ENCODE measurements around the gene SNX20. TPM values are rescaled to one million over a fixed set of nuclear protein-coding genes. Genes with fewer than 3 reads are reported as not detected.

SNX20 gene
- polyA plus RNA-seq, 6 donors from 2014 or later = 29.0 to 47.0 (median 38.9) TPM

GRCh38 chr16:50697881-50698767, 17.0 kb upstream of the SNX20 start:
- peaks cover 34 to 51% (median 42%) of the 10 kb centered on the region in 3 donors for H3K4me1 Mint-ChIP-seq
- peak; percentile 64 to 69 for ATAC-seq (ENCODE audit: low read depth in 2 of 2)
- peak overlapping the region; percentile 64 to 89 (median 84) for H3K4me3 Mint-ChIP-seq
- H3K36me3 Mint-ChIP-seq = peaks cover 0 to under 1% of the 10 kb centered on the region in 2 donors
- DNase-seq = no peak
- H3K27ac Mint-ChIP-seq = peak overlapping the region; percentile 51 to 91 (median 86)
- H3K27me3 Mint-ChIP-seq = peaks cover 0 to 15% (median 13%) of the 10 kb centered on the region in 3 donors
- H3K9me3 Mint-ChIP-seq = peaks cover 0 to 1% (median 0%) of the 10 kb centered on the region in 7 donors

GRCh38 chr16:50697421-50697715, 16.3 kb upstream of the SNX20 start:
- H3K4me3 Mint-ChIP-seq = peak overlapping the region in 6 of 8 donors; percentile 64 to 89 (median 84)
- peaks cover under 1 to 23% (median 20%) of the 10 kb centered on the region in 3 donors for H3K27me3 Mint-ChIP-seq
- H3K9me3 Mint-ChIP-seq = no peaks in the 10 kb centered on the region
- peak overlapping the region in 5 of 6 donors; percentile 51 to 91 (median 86) for H3K27ac Mint-ChIP-seq
- ATAC-seq (ENCODE audit: low read depth in 2 of 2) (no peak), DNase-seq (no peak)
- H3K4me1 Mint-ChIP-seq = peaks cover 42 to 59% (median 50%) of the 10 kb centered on the region in 3 donors
- H3K36me3 Mint-ChIP-seq = peaks cover 0 to 8% of the 10 kb centered on the region in 2 donors

- Mint-ChIP-seq H3K27me3 (peaks cover 5 to 26% (median 23%) of the 10 kb centered on the region in 3 donors), H3K9me3 (no peaks in the 10 kb centered on the region), H3K36me3 (peaks cover 0 to 10% of the 10 kb centered on the region in 2 donors), H3K4me1 (peaks cover 44 to 61% (median 52%) of the 10 kb centered on the region in 3 donors), H3K27ac (peak overlapping the region in 3 of 6 donors; percentile 44 to 86 (median 77)), H3K4me3 (peak overlapping the region in 3 of 8 donors; percentile 1 to 88 (median 54))
- ATAC-seq (ENCODE audit: low read depth in 2 of 2) (no peak), DNase-seq (no peak)
Measured at GRCh38 chr16:50696575-50697420, 15.7 kb upstream of the SNX20 start.

- DNase-seq (no peak), ATAC-seq (ENCODE audit: low read depth in 2 of 2) (no peak)
- H3K36me3 Mint-ChIP-seq = peaks cover 0 to 10% of the 10 kb centered on the region in 2 donors
- H3K4me3 Mint-ChIP-seq = peak overlapping the region in 3 of 8 donors; percentile 1 to 54 (median 40)
- H3K4me1 Mint-ChIP-seq = peaks cover 44 to 61% (median 52%) of the 10 kb centered on the region in 3 donors
- H3K27me3 Mint-ChIP-seq = peaks cover 6 to 26% (median 23%) of the 10 kb centered on the region in 3 donors
- no peaks in the 10 kb centered on the region for H3K9me3 Mint-ChIP-seq
- peak overlapping the region in 4 of 6 donors; percentile 39 to 44 (median 42) for H3K27ac Mint-ChIP-seq
Measured at GRCh38 chr16:50696126-50696525, 15.0 kb upstream of the SNX20 start.

GRCh38 chr16:50695017-50696000, 14.2 kb upstream of the SNX20 start:
- Mint-ChIP-seq H3K4me3 (peak overlapping the region in 4 of 8 donors; percentile 22 to 57 (median 26)), H3K4me1 (peaks cover 44 to 61% (median 52%) of the 10 kb centered on the region in 3 donors), H3K9me3 (no peaks in the 10 kb centered on the region), H3K27me3 (peaks cover 10 to 26% (median 23%) of the 10 kb centered on the region in 3 donors), H3K27ac (peak overlapping the region in 2 of 6 donors; percentile 29 to 85), H3K36me3 (peaks cover 0 to 10% of the 10 kb centered on the region in 2 donors)
- ATAC-seq (ENCODE audit: low read depth in 2 of 2) = no peak
- DNase-seq = no peak

GRCh38 chr16:50694206-50694605, 13.1 kb upstream of the SNX20 start:
- peaks cover 44 to 55% (median 47%) of the 10 kb centered on the region in 3 donors for H3K4me1 Mint-ChIP-seq
- H3K27me3 Mint-ChIP-seq = peaks cover 10 to 26% (median 23%) of the 10 kb centered on the region in 3 donors
- ATAC-seq (ENCODE audit: low read depth in 2 of 2) (no peak), DNase-seq (no peak)
- H3K9me3 Mint-ChIP-seq = no peaks in the 10 kb centered on the region
- H3K36me3 Mint-ChIP-seq = peaks cover 0 to 10% of the 10 kb centered on the region in 2 donors
- H3K27ac Mint-ChIP-seq = peak overlapping the region in 5 of 6 donors; percentile 16 to 91 (median 54)
- H3K4me3 Mint-ChIP-seq = peak overlapping the region; percentile 22 to 92 (median 80)

GRCh38 chr16:50692999-50693781, 12.1 kb upstream of the SNX20 start, which contains the start of gene NOD2:
NOD2 (plus strand) TSS chr16:50693606; CDS start chr16:50699496, 5,890 bp downstream.
- peaks cover 10 to 26% (median 23%) of the 10 kb centered on the region in 3 donors for H3K27me3 Mint-ChIP-seq
- H3K9me3 Mint-ChIP-seq = no peaks in the 10 kb centered on the region
- DNase-seq (no peak), ATAC-seq (ENCODE audit: low read depth in 2 of 2) (peak; percentile 57 to 63)
- H3K4me1 Mint-ChIP-seq = peaks cover 40 to 46% (median 44%) of the 10 kb centered on the region in 3 donors
- peak within 1 kb of the TSS; percentile 16 to 91 (median 70) for H3K27ac Mint-ChIP-seq
- peak within 1 kb of the TSS; percentile 71 to 92 (median 80) for H3K4me3 Mint-ChIP-seq
- H3K36me3 Mint-ChIP-seq = peaks cover 0 to 10% of the 10 kb centered on the region in 2 donors

- peaks cover 10 to 26% (median 23%) of the 10 kb centered on the region in 3 donors for H3K27me3 Mint-ChIP-seq
- H3K27ac Mint-ChIP-seq = peak overlapping the region in 2 of 6 donors; percentile 46 to 65
- H3K4me3 Mint-ChIP-seq = peak overlapping the region in 7 of 8 donors; percentile 64 to 91 (median 76)
- ATAC-seq (ENCODE audit: low read depth in 2 of 2) (no peak), DNase-seq (no peak)
- no peaks in the 10 kb centered on the region for H3K9me3 Mint-ChIP-seq
- H3K4me1 Mint-ChIP-seq = peaks cover 35 to 40% (median 39%) of the 10 kb centered on the region in 3 donors
- H3K36me3 Mint-ChIP-seq = peaks cover 0 to 10% of the 10 kb centered on the region in 2 donors
Measured at GRCh38 chr16:50692644-50692998, 11.5 kb upstream of the SNX20 start.

- Mint-ChIP-seq H3K36me3 (peaks cover 0 to 10% of the 10 kb centered on the region in 2 donors), H3K9me3 (no peaks in the 10 kb centered on the region), H3K27ac (no peak overlapping the region), H3K27me3 (peaks cover 10 to 25% (median 23%) of the 10 kb centered on the region in 3 donors), H3K4me3 (no peak overlapping the region), H3K4me1 (peaks cover 27 to 35% (median 33%) of the 10 kb centered on the region in 3 donors)
- ATAC-seq (ENCODE audit: low read depth in 2 of 2) = no peak
- DNase-seq = no peak
Measured at GRCh38 chr16:50690177-50690576, 9.1 kb upstream of the SNX20 start.

GRCh38 chr16:50688867-50689266, 7.8 kb upstream of the SNX20 start:
- Mint-ChIP-seq H3K4me1 (peaks cover 29 to 35% (median 34%) of the 10 kb centered on the region in 3 donors), H3K36me3 (peaks cover 0 to 10% of the 10 kb centered on the region in 2 donors), H3K4me3 (no peak overlapping the region), H3K27me3 (peaks cover 10 to 13% (median 12%) of the 10 kb centered on the region in 3 donors), H3K27ac (peak overlapping the region in 1 of 6 donors; percentile 1), H3K9me3 (no peaks in the 10 kb centered on the region)
- ATAC-seq (ENCODE audit: low read depth in 2 of 2) (no peak), DNase-seq (no peak)

GRCh38 chr16:50688083-50688482, 7.0 kb upstream of the SNX20 start:
- Mint-ChIP-seq H3K27me3 (peaks cover 10 to 11% (median 10%) of the 10 kb centered on the region in 3 donors), H3K27ac (peak overlapping the region in 1 of 6 donors; percentile 61), H3K9me3 (no peaks in the 10 kb centered on the region), H3K4me1 (peaks cover 34 to 40% (median 38%) of the 10 kb centered on the region in 3 donors), H3K4me3 (no peak overlapping the region), H3K36me3 (peaks cover 0 to 9% of the 10 kb centered on the region in 2 donors)
- ATAC-seq (ENCODE audit: low read depth in 2 of 2) = no peak
- no peak for DNase-seq
